ENCODE measurements around the gene STK38. TPM values are rescaled to one million over a fixed set of nuclear protein-coding genes. Genes with fewer than 3 reads are reported as not detected.

The STK38 gene
- total and polyA plus RNA-seq, 2 donors (not counting 1 experiment from before 2014, with no cell fraction given) = 26.9 to 42.6 TPM

DNA sequence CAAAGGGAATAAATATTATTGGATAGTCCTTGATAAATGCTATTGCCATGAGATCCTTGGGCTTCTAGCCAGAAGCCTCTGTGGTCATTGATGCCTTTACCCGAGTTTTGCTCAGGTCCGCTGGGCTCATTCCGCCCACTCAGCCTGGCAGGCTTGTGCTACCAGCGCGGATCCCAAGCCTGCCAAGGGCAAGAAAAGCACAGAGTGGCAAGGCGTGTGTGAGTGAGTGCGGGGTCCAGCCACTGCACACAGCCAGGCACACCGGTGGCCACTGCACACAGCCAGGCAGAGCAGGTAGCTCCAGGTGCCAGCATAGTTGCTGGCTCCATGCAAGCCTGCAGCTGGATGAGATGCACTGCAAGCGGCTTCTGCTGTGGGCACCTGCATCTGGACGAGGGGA is 38.7 kb downstream of the STK38 start:
- no peaks in the 10 kb centered on the region for H3K79me2 ChIP-seq (ENCODE audit: control insufficient read depth, insufficient read depth, low read length)
- DNase-seq (ENCODE audit: low read depth in 2 of 2) = peak in 1 of 2 donors; percentile 31
- H3K27ac ChIP-seq (ENCODE audit: insufficient read depth, low read length) = no peak overlapping the region
- H3K36me3 ChIP-seq (ENCODE audit: control insufficient read depth, insufficient read depth, low read length) = peaks cover 8% of the 10 kb centered on the region
- H3K4me1 ChIP-seq (ENCODE audit: control insufficient read depth, extremely low read depth, insufficient read depth, low read length) = no peaks in the 10 kb centered on the region
- no peaks in the 10 kb centered on the region for H3K9me3 ChIP-seq (ENCODE audit: control insufficient read depth, insufficient read depth, low read depth, low read length)
- no peak overlapping the region for H2AFZ ChIP-seq (ENCODE audit: low read length)
- H4K20me1 ChIP-seq (ENCODE audit: control insufficient read depth, extremely low read depth, insufficient read depth, low read length) = no peaks in the 10 kb centered on the region
- no peaks in the 10 kb centered on the region for H3K27me3 ChIP-seq (ENCODE audit: control insufficient read depth, insufficient read depth, low read length)
- H3K4me3 ChIP-seq (replicated peaks in 1 of 4; ENCODE audit: control extremely low read depth in 1 of 4, insufficient read depth in 1 of 4, low read depth in 3 of 4, low read length in 4 of 4) = no peak overlapping the region
- TF ChIP-seq, protein P1, sequence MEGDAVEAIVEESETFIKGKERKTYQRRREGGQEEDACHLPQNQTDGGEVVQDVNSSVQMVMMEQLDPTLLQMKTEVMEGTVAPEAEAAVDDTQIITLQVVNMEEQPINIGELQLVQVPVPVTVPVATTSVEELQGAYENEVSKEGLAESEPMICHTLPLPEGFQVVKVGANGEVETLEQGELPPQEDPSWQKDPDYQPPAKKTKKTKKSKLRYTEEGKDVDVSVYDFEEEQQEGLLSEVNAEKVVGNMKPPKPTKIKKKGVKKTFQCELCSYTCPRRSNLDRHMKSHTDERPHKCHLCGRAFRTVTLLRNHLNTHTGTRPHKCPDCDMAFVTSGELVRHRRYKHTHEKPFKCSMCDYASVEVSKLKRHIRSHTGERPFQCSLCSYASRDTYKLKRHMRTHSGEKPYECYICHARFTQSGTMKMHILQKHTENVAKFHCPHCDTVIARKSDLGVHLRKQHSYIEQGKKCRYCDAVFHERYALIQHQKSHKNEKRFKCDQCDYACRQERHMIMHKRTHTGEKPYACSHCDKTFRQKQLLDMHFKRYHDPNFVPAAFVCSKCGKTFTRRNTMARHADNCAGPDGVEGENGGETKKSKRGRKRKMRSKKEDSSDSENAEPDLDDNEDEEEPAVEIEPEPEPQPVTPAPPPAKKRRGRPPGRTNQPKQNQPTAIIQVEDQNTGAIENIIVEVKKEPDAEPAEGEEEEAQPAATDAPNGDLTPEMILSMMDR (conservative IDR thresholded peaks at IDR 0.05 in 1 of 2, IDR thresholded peaks at IDR 0.05 in 1 of 2; ENCODE audit: low read depth in 1 of 2, low read length in 2 of 2) = no peak
- TF ChIP-seq EZH2 (IDR thresholded peaks at IDR 0.05; ENCODE audit: low read length, missing control alignments) = no peak
- H3K4me2 ChIP-seq (ENCODE audit: extremely low read depth, insufficient read depth, low read length) = no peak overlapping the region
- no peak overlapping the region for H3K9ac ChIP-seq (ENCODE audit: insufficient read depth, low read length)

DNA sequence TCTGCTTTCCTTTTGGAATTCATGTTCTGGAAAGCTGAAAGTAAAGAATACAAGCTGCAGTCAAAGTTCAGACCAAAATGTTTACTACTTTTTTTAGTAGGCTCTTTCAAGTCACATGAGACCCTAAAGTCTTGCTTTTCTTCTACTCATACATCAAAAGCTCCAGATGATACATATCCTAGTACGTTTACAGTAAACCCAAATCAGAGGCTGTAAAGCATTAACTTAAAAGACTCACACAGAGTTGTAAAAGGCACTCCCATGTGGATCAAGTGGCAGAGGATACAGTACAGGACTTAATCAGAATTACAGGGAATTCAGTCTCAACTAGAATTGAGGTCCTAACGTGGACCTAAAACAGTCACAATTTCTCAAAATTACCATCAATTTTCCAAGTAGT is 40.7 kb downstream of the STK38 start:
- H3K79me2 ChIP-seq (ENCODE audit: control insufficient read depth, insufficient read depth, low read length) = no peaks in the 10 kb centered on the region
- no peaks in the 10 kb centered on the region for H4K20me1 ChIP-seq (ENCODE audit: control insufficient read depth, extremely low read depth, insufficient read depth, low read length)
- H3K27me3 ChIP-seq (ENCODE audit: control insufficient read depth, insufficient read depth, low read length) = no peaks in the 10 kb centered on the region
- H3K36me3 ChIP-seq (ENCODE audit: control insufficient read depth, insufficient read depth, low read length) = peaks cover 8% of the 10 kb centered on the region
- H3K27ac ChIP-seq (ENCODE audit: insufficient read depth, low read length) = no peak overlapping the region
- TF ChIP-seq, protein P1 (conservative IDR thresholded peaks at IDR 0.05 in 1 of 2, IDR thresholded peaks at IDR 0.05 in 1 of 2; ENCODE audit: low read depth in 1 of 2, low read length in 2 of 2) = no peak
- TF ChIP-seq EZH2 (IDR thresholded peaks at IDR 0.05; ENCODE audit: low read length, missing control alignments) = no peak
- no peaks in the 10 kb centered on the region for H3K9me3 ChIP-seq (ENCODE audit: control insufficient read depth, insufficient read depth, low read depth, low read length)
- no peak overlapping the region for H3K4me2 ChIP-seq (ENCODE audit: extremely low read depth, insufficient read depth, low read length)
- DNase-seq (ENCODE audit: low read depth in 2 of 2) = peak in 1 of 2 donors; percentile 11
- H2AFZ ChIP-seq (ENCODE audit: low read length) = no peak overlapping the region
- no peaks in the 10 kb centered on the region for H3K4me1 ChIP-seq (ENCODE audit: control insufficient read depth, extremely low read depth, insufficient read depth, low read length)
- no peak overlapping the region for H3K9ac ChIP-seq (ENCODE audit: insufficient read depth, low read length)
- H3K4me3 ChIP-seq (replicated peaks in 1 of 4; ENCODE audit: control extremely low read depth in 1 of 4, insufficient read depth in 1 of 4, low read depth in 3 of 4, low read length in 4 of 4) = no peak overlapping the region

DNA sequence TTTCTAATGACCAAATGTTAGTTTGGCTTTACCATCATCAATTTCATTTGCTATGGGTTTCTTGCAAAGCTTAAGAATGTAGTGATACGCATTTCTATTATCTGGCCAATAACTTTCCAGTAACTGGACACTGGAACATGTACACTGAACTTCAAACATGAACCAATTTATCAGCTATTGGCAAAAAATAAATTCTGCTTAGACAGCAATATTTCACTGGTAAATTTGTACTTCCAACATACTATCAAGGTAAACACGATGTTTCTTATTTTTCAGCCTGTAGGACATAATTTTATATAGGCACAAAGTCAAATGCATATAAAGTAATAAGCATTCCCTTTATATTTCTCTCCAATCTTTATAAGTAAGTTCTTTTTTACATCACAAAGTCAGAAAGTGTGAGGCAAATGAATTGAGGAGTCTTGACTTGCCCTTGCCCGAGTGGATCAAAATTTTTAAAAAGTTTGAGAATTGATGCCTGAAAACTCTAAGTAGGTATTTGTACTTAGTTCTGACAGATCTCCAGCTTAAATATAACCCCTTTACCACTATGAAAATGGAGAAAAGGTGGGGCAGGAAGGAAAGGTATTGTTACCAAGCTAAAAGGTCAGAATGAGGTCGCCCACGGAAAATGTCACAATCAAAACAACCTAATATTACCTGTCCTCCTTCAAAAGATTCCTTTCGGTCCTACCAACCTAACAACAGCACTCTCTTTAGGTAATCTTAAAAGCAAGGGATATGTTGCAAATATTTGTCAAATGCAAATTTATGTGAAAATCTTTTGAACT is 41.3 kb downstream of the STK38 start:
- H3K9me3 ChIP-seq (ENCODE audit: control insufficient read depth, insufficient read depth, low read depth, low read length) = no peaks in the 10 kb centered on the region
- H3K9ac ChIP-seq (ENCODE audit: insufficient read depth, low read length) = no peak overlapping the region
- TF ChIP-seq EZH2 (IDR thresholded peaks at IDR 0.05; ENCODE audit: low read length, missing control alignments) = no peak
- TF ChIP-seq, protein P1 (conservative IDR thresholded peaks at IDR 0.05 in 1 of 2, IDR thresholded peaks at IDR 0.05 in 1 of 2; ENCODE audit: low read depth in 1 of 2, low read length in 2 of 2) = no peak
- no peaks in the 10 kb centered on the region for H3K4me1 ChIP-seq (ENCODE audit: control insufficient read depth, extremely low read depth, insufficient read depth, low read length)
- no peak overlapping the region for H3K4me3 ChIP-seq (replicated peaks in 1 of 4; ENCODE audit: control extremely low read depth in 1 of 4, insufficient read depth in 1 of 4, low read depth in 3 of 4, low read length in 4 of 4)
- H3K27ac ChIP-seq (ENCODE audit: insufficient read depth, low read length) = no peak overlapping the region
- H3K4me2 ChIP-seq (ENCODE audit: extremely low read depth, insufficient read depth, low read length) = no peak overlapping the region
- no peaks in the 10 kb centered on the region for H3K79me2 ChIP-seq (ENCODE audit: control insufficient read depth, insufficient read depth, low read length)
- no peaks in the 10 kb centered on the region for H3K27me3 ChIP-seq (ENCODE audit: control insufficient read depth, insufficient read depth, low read length)
- H3K36me3 ChIP-seq (ENCODE audit: control insufficient read depth, insufficient read depth, low read length) = peaks cover 9% of the 10 kb centered on the region
- H2AFZ ChIP-seq (ENCODE audit: low read length) = no peak overlapping the region
- DNase-seq (ENCODE audit: low read depth in 2 of 2) = no peak
- no peaks in the 10 kb centered on the region for H4K20me1 ChIP-seq (ENCODE audit: control insufficient read depth, extremely low read depth, insufficient read depth, low read length)
